WTC11 (cell line): ENCODE results near the gene ABLIM2.

Source experiments
- EMX1 ChIP-seq: fragments of 250-450 bp; sonication (Bioruptor Pico); IDR thresholded peaks from 2 replicates; pipeline ENCODE4 v1.8.0; 2021; ENCODE audit warnings: mild to moderate bottlenecking
- NR2C2 ChIP-seq: sonication (generic); formaldehyde crosslinking; IDR thresholded peaks from 2 replicates; pipeline ENCODE4 v1.8.0; 2022; ENCODE audit warnings: mild to moderate bottlenecking, missing genetic modification reagents
- NR3C1 ChIP-seq: sonication (generic); formaldehyde crosslinking; conservative IDR thresholded peaks from 2 replicates; pipeline ENCODE4 v1.8.1; 2023; ENCODE audit warnings: low read depth, mild to moderate bottlenecking, missing genetic modification reagents
- SMAD4 ChIP-seq: sonication (generic); formaldehyde crosslinking; IDR thresholded peaks from 2 replicates; pipeline ENCODE4 v1.8.0; 2022; ENCODE audit warnings: mild to moderate bottlenecking, missing genetic modification reagents
- TEAD4 ChIP-seq: sonication (generic); formaldehyde crosslinking; IDR thresholded peaks from 2 replicates; pipeline ENCODE4 v1.8.0; 2022; ENCODE audit warnings: mild to moderate bottlenecking, missing genetic modification reagents
- ZBTB21 ChIP-seq: sonication (generic); formaldehyde crosslinking; IDR thresholded peaks from 2 replicates; pipeline ENCODE4 v1.8.1; 2023; ENCODE audit warnings: mild to moderate bottlenecking, missing genetic modification reagents, borderline replicate concordance
- ZNF121 ChIP-seq: sonication (generic); formaldehyde crosslinking; IDR thresholded peaks from 2 replicates; pipeline ENCODE4 v1.8.0; 2023; ENCODE audit warnings: missing genetic modification reagents
- ZNF423 ChIP-seq: fragments of 250-450 bp; sonication (Bioruptor Pico); IDR thresholded peaks from 2 replicates; pipeline ENCODE4 v2.1.2; 2022; ENCODE audit warnings: mild to moderate bottlenecking, moderate library complexity
- TF ChIP-seq, protein P1 (sequence below): sonication (generic); formaldehyde crosslinking; IDR thresholded peaks from 2 replicates; pipeline ENCODE4 v1.8.1; 2023; ENCODE audit warnings: mild to moderate bottlenecking, missing genetic modification reagents
- TF ChIP-seq, protein P2 (sequence below): fragments of 200-600 bp; IDR thresholded peaks from 2 replicates; pipeline ENCODE4 v1.8.0; 2022; ENCODE audit warnings: antibody characterized with exemption
- TF ChIP-seq, protein P3 (sequence below): sonication (generic); formaldehyde crosslinking; IDR thresholded peaks from 2 replicates; pipeline ENCODE4 v1.8.1; 2022; ENCODE audit warnings: mild to moderate bottlenecking, missing genetic modification reagents, moderate library complexity, borderline replicate concordance
- TF ChIP-seq, protein P4 (sequence below): sonication (generic); formaldehyde crosslinking; IDR thresholded peaks from 2 replicates; pipeline ENCODE4 v1.8.1; 2023; ENCODE audit warnings: mild to moderate bottlenecking, missing genetic modification reagents, moderate library complexity
- TF ChIP-seq, protein P5 (sequence below): sonication (generic); formaldehyde crosslinking; IDR thresholded peaks from 2 replicates; pipeline ENCODE4 v1.8.1; 2022; ENCODE audit warnings: low read depth, missing genetic modification reagents, borderline replicate concordance
- TF ChIP-seq, protein P6 (sequence below): sonication (generic); formaldehyde crosslinking; IDR thresholded peaks from 2 replicates; pipeline ENCODE4 v1.8.1; 2022; ENCODE audit warnings: missing genetic modification reagents, borderline replicate concordance

DNA sequence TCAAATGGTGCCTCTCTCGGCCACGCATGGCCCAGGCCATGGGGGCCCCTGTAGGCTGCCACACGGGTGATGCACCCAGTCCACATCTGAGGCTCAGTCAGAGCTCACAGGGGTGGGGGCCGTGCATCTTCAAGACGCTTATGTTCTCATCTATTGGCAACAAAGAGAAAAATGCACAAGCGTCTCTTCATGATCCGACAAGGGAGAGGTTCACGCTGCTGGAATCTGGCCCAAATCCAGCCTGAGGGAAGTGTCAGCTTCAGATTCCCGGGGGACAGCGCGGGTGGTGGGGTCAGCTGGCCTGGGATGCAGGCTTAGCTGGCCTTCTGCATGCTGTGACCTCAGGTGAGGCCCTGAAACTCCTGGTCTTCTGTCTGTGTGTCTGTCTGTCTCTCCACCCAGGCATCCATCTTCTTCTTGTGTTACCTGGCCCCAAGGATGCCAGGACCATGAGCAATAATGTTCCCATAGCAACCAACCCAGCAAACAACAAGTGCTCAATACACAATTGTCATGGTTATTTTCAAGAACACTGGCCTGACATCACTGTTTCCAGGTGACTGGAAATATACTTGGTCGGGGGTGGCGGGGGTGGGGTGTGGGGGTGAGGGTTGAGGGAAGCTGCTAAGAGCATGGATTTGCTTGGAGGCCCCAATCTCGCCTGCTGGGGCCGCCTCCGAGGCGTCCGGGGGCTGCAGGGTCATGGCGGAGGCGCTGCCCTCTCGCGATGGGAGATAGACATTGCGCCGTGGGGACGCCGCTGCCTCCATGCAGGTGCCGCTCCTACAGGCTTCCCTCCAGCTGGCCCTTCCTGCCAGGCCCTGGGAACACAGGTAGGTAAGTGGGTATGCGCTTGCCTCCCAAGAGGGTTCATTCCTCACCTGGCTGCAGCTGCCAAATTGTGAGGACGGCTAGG lies 48.3 kb downstream of the ABLIM2 start:
- TF ChIP-seq SMAD4 (CRISPR knock-in tag), result no peak
- TF ChIP-seq ZBTB21 (CRISPR knock-in tag), result no peak
- TF ChIP-seq, protein P1, sequence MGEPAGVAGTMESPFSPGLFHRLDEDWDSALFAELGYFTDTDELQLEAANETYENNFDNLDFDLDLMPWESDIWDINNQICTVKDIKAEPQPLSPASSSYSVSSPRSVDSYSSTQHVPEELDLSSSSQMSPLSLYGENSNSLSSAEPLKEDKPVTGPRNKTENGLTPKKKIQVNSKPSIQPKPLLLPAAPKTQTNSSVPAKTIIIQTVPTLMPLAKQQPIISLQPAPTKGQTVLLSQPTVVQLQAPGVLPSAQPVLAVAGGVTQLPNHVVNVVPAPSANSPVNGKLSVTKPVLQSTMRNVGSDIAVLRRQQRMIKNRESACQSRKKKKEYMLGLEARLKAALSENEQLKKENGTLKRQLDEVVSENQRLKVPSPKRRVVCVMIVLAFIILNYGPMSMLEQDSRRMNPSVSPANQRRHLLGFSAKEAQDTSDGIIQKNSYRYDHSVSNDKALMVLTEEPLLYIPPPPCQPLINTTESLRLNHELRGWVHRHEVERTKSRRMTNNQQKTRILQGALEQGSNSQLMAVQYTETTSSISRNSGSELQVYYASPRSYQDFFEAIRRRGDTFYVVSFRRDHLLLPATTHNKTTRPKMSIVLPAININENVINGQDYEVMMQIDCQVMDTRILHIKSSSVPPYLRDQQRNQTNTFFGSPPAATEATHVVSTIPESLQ (CRISPR knock-in tag), result no peak
- TF ChIP-seq, protein P2, sequence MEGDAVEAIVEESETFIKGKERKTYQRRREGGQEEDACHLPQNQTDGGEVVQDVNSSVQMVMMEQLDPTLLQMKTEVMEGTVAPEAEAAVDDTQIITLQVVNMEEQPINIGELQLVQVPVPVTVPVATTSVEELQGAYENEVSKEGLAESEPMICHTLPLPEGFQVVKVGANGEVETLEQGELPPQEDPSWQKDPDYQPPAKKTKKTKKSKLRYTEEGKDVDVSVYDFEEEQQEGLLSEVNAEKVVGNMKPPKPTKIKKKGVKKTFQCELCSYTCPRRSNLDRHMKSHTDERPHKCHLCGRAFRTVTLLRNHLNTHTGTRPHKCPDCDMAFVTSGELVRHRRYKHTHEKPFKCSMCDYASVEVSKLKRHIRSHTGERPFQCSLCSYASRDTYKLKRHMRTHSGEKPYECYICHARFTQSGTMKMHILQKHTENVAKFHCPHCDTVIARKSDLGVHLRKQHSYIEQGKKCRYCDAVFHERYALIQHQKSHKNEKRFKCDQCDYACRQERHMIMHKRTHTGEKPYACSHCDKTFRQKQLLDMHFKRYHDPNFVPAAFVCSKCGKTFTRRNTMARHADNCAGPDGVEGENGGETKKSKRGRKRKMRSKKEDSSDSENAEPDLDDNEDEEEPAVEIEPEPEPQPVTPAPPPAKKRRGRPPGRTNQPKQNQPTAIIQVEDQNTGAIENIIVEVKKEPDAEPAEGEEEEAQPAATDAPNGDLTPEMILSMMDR, result 0 out of 2 replicates have a peak, but pooled peaks have one; percentile 18
- TF ChIP-seq EMX1 (CRISPR knock-in tag), result no peak
- TF ChIP-seq, protein P3, sequence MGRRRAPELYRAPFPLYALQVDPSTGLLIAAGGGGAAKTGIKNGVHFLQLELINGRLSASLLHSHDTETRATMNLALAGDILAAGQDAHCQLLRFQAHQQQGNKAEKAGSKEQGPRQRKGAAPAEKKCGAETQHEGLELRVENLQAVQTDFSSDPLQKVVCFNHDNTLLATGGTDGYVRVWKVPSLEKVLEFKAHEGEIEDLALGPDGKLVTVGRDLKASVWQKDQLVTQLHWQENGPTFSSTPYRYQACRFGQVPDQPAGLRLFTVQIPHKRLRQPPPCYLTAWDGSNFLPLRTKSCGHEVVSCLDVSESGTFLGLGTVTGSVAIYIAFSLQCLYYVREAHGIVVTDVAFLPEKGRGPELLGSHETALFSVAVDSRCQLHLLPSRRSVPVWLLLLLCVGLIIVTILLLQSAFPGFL, result no peak
- no peak for TF ChIP-seq TEAD4 (CRISPR knock-in tag)
- TF ChIP-seq, protein P4, sequence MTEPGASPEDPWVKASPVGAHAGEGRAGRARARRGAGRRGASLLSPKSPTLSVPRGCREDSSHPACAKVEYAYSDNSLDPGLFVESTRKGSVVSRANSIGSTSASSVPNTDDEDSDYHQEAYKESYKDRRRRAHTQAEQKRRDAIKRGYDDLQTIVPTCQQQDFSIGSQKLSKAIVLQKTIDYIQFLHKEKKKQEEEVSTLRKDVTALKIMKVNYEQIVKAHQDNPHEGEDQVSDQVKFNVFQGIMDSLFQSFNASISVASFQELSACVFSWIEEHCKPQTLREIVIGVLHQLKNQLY (CRISPR knock-in tag), result no peak
- TF ChIP-seq, protein P5, sequence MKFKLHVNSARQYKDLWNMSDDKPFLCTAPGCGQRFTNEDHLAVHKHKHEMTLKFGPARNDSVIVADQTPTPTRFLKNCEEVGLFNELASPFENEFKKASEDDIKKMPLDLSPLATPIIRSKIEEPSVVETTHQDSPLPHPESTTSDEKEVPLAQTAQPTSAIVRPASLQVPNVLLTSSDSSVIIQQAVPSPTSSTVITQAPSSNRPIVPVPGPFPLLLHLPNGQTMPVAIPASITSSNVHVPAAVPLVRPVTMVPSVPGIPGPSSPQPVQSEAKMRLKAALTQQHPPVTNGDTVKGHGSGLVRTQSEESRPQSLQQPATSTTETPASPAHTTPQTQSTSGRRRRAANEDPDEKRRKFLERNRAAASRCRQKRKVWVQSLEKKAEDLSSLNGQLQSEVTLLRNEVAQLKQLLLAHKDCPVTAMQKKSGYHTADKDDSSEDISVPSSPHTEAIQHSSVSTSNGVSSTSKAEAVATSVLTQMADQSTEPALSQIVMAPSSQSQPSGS (CRISPR knock-in tag), result no peak
- no peak for TF ChIP-seq ZNF423 (CRISPR knock-in tag)
- TF ChIP-seq, protein P6, sequence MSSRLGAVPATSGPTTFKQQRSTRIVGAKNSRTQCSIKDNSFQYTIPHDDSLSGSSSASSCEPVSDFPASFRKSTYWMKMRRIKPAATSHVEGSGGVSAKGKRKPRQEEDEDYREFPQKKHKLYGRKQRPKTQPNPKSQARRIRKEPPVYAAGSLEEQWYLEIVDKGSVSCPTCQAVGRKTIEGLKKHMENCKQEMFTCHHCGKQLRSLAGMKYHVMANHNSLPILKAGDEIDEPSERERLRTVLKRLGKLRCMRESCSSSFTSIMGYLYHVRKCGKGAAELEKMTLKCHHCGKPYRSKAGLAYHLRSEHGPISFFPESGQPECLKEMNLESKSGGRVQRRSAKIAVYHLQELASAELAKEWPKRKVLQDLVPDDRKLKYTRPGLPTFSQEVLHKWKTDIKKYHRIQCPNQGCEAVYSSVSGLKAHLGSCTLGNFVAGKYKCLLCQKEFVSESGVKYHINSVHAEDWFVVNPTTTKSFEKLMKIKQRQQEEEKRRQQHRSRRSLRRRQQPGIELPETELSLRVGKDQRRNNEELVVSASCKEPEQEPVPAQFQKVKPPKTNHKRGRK (CRISPR knock-in tag), result no peak
- TF ChIP-seq ZNF121, result no peak
- TF ChIP-seq NR2C2, result no peak
- no peak for TF ChIP-seq NR3C1
